NCI-H460 (cell line): Measurements from ENCODE around the gene SYT8. TPM values are rescaled to one million over a fixed set of nuclear protein-coding genes. Genes with fewer than 3 reads are reported as not detected.
A peak's percentile ranks its signal among the peaks of the same experiment; 100 is the strongest.

Experiments used
- DNase-seq: peaks from one replicate; pipeline ENCODE4 v3.0.0-alpha.2; 2016; ENCODE audit warnings: low read depth; ENCODE audit errors: extremely low read depth
- total RNA-seq: library from RNA; depleted of rRNA; stranded (reverse); fragments of >200 nt; shearing (Covaris generic); gene quantifications from 2 replicates; pipeline ENCODE4 v1.2.3, GENCODE V29; 2014

Gene SYT8
- total RNA-seq, 1 experiment from 2014 or later, result not detected

GRCh38 chr11:1830322-1831223 is 4.2 kb upstream of the SYT8 start:
- no peak for DNase-seq

DNA sequence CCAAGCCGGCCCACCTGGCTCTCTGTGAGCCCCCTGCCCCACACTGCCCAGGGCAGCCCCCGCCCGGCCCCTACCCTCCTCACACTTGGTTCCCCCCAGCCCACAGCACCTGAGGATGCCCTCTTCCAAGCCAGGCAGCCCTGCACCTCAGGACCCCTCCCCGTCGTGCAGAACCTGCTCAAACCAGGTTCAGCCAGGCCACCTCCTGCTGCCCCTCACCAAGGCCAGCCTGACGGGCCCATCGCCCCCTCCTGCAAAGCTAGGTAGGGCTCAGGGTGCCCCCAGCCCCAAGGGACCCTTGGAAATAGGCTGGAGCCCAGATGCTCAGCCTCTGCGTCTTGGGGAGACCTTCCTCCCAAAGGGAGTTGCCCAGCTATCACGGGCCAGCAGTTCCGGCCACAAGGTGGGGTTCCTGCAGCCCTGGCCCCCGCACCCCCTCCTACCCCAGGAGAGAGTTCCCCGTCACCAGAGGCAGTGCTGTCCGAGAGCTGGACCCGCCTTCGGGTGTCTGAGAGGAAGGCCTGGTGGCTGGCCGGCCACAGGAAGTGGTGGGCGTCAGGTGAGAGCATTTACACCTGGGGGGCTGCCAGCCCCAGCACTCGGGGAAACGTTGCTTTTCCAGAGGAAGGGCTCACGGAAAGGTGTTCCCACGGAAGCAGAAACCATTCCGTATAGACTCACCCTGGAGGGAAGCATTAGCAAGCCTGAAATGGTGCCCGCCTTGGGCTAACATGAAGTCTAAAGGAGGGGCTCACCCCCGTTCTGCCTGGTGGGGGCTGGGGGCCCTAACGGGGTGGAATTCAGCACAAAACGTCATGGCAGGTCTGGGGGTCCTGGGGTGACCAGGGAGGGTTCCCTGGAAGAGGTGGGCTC is 3.2 kb upstream of the SYT8 start:
- no peak for DNase-seq

DNA sequence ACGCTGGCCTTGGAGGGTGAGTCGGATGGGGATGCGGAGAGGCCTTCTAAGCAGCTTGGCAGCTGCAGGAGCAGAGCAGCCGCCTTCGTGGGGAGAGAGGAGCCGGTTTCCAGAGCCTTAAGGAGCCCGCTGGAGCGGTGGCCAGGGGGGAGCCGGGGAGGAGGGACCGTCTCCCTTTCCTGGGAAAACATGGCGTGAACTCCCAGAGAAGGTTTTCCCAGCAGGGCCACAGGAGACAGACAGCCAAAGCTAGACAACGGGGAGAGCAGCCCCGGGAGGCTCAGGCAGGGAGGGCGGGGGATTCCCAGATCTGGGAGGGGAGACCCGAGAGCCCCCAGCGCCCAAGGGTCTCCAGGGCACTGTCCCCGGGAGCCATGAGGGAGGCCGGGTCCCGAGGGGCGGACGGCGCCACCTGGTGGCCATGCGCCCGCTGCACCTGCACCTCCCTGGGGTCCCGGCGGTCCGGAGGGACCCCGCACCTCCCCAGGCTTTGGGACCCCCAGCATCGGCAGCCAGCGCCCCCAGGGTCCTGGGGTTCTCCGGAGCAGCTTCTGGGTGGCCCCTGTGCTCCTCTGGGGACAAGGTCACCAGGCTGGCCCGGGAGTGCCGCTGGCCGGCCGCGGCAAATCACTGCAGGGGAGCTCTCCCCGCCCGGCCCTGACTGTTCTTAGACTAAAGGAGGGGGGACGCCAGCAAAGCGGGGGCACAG is 2.4 kb upstream of the SYT8 start:
- DNase-seq, result peak; percentile 15

DNA sequence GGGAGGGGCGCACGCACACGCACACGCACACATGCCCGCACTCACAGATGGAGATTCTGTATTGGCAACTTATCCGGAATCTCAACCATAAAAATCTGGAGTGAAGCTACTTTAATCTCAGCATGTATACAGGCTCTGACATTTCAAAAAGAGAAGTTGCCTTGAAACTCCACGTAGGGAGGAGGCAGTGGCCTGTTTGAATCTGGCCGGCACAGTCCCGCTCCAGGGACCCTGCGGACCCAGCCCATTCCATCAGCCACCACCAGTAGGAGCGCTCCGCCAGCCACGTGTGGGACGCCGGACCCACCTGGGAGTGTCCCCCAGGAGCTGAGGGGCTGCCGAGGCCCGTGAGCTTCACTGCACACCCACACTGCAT is 1.9 kb upstream of the SYT8 start:
- DNase-seq, result no peak

GRCh38 chr11:1834062-1834610 is 654 bp upstream of the SYT8 start:
- no peak for DNase-seq

DNA sequence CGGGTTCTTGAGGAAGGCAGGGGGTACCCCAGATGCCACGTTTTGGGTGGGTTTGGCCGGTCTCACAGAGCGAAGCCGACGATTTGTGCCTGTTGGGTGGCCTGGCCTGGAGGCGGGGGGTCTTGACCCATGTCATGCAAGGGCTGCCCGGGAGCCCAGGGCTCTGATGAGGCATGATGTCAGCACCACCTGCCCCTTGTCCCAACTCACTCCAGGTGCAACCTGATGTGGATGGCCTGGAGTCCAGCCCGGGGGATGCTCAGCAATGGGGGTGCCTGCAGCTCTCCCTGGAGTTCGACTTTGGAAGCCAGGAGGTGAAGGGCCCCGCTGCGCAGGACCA is 851 bp downstream of the SYT8 start:
- no peak for DNase-seq

DNA sequence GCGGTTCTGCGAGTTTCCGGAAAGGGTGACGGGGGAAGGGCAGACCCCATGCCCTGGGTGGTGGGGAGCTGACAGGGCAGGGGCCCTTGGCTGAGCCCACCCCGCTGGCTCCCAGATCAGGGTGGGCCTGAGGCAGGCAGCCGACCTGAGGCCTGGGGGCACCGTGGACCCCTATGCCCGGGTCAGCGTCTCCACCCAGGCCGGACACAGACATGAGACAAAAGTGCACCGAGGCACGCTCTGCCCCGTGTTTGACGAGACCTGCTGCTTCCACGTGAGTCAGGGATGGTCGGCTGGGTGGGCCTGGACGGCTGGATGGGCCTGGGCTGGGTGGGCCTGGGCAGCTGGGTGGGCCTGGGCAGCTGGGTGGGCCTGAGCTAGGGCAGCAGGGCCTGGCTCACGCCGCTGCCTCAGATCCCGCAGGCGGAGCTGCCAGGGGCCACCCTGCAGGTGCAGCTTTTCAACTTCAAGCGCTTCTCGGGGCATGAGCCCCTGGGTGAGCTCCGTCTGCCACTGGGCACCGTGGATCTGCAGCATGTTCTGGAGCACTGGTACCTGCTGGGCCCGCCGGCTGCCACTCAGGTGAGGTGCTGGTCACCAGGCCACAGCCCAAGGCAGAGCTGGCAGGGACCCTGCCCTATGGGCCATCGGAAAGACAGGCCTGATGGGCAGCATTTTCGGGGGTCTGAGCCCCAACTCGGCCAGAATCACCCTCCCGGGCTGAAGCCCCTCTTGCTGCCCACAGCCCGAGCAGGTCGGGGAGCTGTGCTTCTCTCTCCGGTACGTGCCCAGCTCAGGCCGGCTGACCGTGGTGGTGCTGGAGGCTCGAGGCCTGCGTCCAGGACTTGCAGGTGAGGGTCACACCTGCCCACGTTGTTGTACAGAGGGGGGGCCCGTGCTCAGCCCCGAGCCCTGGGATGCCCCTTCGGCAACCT is 1.5 kb downstream of the SYT8 start:
- no peak for DNase-seq

- DNase-seq, result peak; percentile 19
These were observed 2.6 kb downstream of the SYT8 start for GRCh38 chr11:1837171-1838076.

DNA sequence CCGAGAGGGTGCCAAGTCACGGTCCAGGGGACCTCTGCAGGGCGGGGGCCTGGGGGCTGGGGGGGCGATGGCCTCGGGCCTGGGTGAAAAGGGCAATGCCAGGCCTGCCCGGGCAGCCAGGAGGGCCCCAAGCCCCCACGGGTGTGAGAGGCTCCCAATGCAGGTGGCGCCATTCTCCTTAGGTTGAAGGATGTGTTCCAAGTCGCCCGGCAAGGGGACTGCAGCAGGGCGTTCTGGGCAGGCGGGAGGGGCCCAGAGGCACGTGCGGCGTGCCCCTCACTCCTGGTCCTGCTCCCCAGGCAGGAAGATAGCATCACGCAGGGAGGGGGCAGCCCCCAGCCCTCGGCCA is 3.3 kb downstream of the SYT8 start:
- DNase-seq, result no peak

GRCh38 chr11:1838426-1839144 is 3.8 kb downstream of the SYT8 start, which contains the start of gene TNNI2:
TNNI2 (plus strand) TSS chr11:1838981; CDS start chr11:1839697, 716 bp downstream.
- no peak for DNase-seq

DNA sequence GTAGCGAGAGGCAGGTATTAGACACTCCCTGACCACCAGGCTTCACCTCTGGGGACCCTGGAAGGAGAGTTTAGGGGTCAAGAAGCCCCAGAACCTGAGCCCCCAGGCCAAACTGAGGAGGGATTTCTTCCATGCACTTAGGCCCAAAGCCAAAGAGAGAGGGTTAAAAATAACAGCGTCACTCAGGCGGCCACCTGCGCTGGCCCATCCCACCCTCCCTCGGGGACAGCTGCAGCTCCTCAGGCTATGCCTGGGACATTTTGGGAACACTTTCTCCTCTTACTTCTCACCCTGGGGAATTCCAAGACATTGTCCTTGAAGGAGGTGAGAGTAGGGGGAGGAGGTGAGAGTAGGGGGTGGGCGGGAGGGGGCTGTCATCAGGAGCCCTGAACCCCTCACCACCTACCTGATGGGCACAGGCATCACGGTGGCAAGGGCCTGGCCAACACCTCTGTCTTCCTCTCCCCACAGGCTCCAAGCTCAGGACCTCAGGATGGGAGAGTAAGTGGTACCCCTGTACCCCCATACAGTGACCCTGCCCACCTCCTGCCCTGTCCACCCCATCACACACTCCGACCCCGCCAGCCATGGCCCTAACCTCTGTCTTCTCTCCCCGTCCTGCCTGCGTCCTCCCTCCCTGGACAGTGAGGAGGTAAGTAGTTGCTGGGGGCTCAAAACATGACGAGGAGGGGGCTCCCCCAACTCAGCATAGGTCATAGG is 4.6 kb downstream of the SYT8 start:
- DNase-seq, result no peak

GRCh38 chr11:1839924-1840779 is 5.4 kb downstream of the SYT8 start:
- DNase-seq, result no peak

- no peak for DNase-seq
These were observed 6.1 kb downstream of the SYT8 start for GRCh38 chr11:1840780-1841480.

- no peak for DNase-seq
These were observed 6.8 kb downstream of the SYT8 start for GRCh38 chr11:1841511-1842148.
